Lower leg skin (tissue), 3 donors: ENCODE results near the gene DLGAP1.

Experiments
- POLR2A ChIP-seq, 2 donors: fragments of 450-650 bp; IDR thresholded peaks; one replicate each; pipeline ENCODE4 v1.6.1; 2016 to 2017; ENCODE audit warnings: antibody characterized with exemption in 2 of 2, mild to moderate bottlenecking in 1 of 2, moderate library complexity in 1 of 2
- TF ChIP-seq, protein P1 (sequence below), 3 donors: fragments of 450-650 bp; IDR thresholded peaks; one replicate each; pipeline ENCODE4 v1.5.1; 2016; ENCODE audit warnings: antibody characterized with exemption in 3 of 3, mild to moderate bottlenecking in 3 of 3, moderate library complexity in 2 of 3

DNA sequence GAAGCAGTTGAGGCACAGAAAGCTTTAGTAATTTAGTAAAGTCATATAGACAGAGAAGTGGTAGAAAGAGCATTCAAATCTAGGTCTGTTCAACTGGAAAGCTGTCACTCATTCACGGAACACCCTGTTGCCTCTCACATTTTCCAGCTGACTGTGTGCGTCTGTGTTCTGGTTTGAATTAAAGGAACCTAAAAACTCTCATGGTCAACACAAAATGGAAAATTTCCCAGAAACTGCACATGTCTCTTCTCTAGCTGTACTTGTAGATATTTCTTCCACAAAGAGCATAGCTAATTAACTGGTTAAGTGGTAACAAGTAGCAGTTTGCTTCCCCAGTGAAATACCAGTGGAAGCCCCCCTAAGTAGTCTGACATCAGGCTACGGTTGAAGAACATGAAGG lies 614.3 kb downstream of the DLGAP1 start:
- TF ChIP-seq POLR2A (IDR thresholded peaks at IDR 0.05), result no peak
- TF ChIP-seq, protein P1, sequence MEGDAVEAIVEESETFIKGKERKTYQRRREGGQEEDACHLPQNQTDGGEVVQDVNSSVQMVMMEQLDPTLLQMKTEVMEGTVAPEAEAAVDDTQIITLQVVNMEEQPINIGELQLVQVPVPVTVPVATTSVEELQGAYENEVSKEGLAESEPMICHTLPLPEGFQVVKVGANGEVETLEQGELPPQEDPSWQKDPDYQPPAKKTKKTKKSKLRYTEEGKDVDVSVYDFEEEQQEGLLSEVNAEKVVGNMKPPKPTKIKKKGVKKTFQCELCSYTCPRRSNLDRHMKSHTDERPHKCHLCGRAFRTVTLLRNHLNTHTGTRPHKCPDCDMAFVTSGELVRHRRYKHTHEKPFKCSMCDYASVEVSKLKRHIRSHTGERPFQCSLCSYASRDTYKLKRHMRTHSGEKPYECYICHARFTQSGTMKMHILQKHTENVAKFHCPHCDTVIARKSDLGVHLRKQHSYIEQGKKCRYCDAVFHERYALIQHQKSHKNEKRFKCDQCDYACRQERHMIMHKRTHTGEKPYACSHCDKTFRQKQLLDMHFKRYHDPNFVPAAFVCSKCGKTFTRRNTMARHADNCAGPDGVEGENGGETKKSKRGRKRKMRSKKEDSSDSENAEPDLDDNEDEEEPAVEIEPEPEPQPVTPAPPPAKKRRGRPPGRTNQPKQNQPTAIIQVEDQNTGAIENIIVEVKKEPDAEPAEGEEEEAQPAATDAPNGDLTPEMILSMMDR (IDR thresholded peaks at IDR 0.05), result no peak
